Measurements from ENCODE around the gene SYNPO. TPM values are rescaled to one million over a fixed set of nuclear protein-coding genes. Genes with fewer than 3 reads are reported as not detected.

SYNPO gene
- total RNA-seq, 1 donor from 2014 or later, result 715 TPM

DNA sequence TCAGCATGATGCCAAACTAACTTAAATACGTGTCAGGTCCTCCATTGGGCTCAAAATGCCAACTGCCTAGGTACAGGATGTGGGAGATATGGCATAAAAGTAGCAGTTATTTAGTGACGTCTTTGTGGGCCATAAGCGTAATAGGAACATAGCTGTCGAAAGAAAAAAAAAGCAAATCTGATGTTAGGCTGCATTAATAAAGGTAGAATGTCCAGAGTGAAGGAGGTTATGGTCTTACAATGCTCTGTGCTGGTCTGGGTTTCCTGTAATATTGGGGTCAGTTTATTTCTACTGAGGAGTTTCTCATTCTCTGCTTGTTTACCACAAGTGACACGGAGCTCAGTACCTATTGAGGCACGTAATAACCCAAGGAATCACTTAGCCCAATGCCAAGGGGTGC is 33.4 kb upstream of the SYNPO start:
- Histone ChIP-seq H3K27ac (replicated peaks) (peak overlapping the region; percentile 90), H3K9me3 (replicated peaks) (no peaks in the 10 kb centered on the region), H3K4me1 (peaks cover 82% of the 10 kb centered on the region), H3K36me3 (no peaks in the 10 kb centered on the region), H3K27me3 (ENCODE audit: low read depth) (no peaks in the 10 kb centered on the region), H3K4me3 (no peak overlapping the region)
- intact Hi-C loops (cut with micrococcal nuclease), result no loop called here
- TF ChIP-seq, protein P1, sequence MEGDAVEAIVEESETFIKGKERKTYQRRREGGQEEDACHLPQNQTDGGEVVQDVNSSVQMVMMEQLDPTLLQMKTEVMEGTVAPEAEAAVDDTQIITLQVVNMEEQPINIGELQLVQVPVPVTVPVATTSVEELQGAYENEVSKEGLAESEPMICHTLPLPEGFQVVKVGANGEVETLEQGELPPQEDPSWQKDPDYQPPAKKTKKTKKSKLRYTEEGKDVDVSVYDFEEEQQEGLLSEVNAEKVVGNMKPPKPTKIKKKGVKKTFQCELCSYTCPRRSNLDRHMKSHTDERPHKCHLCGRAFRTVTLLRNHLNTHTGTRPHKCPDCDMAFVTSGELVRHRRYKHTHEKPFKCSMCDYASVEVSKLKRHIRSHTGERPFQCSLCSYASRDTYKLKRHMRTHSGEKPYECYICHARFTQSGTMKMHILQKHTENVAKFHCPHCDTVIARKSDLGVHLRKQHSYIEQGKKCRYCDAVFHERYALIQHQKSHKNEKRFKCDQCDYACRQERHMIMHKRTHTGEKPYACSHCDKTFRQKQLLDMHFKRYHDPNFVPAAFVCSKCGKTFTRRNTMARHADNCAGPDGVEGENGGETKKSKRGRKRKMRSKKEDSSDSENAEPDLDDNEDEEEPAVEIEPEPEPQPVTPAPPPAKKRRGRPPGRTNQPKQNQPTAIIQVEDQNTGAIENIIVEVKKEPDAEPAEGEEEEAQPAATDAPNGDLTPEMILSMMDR (IDR thresholded peaks at IDR 0.05; ENCODE audit: borderline replicate concordance), result no peak
- no peak for DNase-seq

DNA sequence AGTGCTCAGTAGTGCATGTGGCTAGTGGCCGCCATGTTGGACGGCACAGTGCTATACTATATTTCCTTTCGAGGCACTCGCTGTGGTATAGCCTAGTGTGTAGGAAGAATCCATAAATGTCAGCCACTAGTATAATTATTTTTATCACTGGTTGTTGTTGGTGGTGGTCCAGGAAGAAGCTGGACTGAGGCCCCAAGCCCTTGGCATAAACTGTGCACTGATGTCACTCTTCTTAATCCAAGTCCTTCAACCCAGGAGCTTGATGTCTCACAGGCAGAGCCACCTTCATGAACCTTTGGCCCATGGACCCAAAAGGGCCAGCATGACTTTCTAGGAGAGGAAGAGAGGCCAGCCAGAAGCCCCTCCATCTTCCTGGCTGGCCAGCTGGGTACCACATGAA is 32.5 kb upstream of the SYNPO start:
- H3K9me3 ChIP-seq (replicated peaks), result no peaks in the 10 kb centered on the region
- TF ChIP-seq, protein P1 (IDR thresholded peaks at IDR 0.05; ENCODE audit: borderline replicate concordance), result no peak
- H3K27me3 ChIP-seq (ENCODE audit: low read depth), result no peaks in the 10 kb centered on the region
- peak overlapping the region; percentile 99 for H3K27ac ChIP-seq (replicated peaks)
- no peaks in the 10 kb centered on the region for H3K36me3 ChIP-seq
- H3K4me3 ChIP-seq, result no peak overlapping the region
- no peak for DNase-seq
- intact Hi-C loops (cut with micrococcal nuclease), result no loop called here
- H3K4me1 ChIP-seq, result peaks cover 83% of the 10 kb centered on the region

DNA sequence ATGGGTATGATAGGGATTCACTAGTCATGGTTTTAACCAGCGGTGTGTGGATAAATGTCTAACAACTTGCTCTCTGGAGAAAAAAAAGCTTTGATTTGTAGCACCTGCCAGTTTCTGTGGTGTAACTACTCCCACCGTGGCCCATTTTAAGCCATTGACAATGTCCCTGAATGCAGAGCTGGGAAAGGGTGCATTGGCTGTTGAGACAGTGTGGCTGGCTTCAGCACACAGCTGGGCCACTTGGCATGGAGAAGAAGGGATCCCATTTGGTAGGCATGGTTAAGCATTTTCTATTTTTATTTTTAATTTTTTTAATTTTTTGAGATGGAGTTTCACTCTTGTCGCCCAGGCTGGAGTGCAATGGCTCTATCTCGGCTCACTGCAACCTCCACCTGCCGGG is 31.5 kb upstream of the SYNPO start:
- TF ChIP-seq, protein P1 (IDR thresholded peaks at IDR 0.05; ENCODE audit: borderline replicate concordance), result no peak
- Histone ChIP-seq H3K4me1 (peaks cover 83% of the 10 kb centered on the region), H3K27ac (replicated peaks) (peak overlapping the region; percentile 99), H3K27me3 (ENCODE audit: low read depth) (no peaks in the 10 kb centered on the region), H3K4me3 (no peak overlapping the region), H3K36me3 (no peaks in the 10 kb centered on the region), H3K9me3 (replicated peaks) (no peaks in the 10 kb centered on the region)
- intact Hi-C loops (cut with micrococcal nuclease), result no loop called here
- no peak for DNase-seq

DNA sequence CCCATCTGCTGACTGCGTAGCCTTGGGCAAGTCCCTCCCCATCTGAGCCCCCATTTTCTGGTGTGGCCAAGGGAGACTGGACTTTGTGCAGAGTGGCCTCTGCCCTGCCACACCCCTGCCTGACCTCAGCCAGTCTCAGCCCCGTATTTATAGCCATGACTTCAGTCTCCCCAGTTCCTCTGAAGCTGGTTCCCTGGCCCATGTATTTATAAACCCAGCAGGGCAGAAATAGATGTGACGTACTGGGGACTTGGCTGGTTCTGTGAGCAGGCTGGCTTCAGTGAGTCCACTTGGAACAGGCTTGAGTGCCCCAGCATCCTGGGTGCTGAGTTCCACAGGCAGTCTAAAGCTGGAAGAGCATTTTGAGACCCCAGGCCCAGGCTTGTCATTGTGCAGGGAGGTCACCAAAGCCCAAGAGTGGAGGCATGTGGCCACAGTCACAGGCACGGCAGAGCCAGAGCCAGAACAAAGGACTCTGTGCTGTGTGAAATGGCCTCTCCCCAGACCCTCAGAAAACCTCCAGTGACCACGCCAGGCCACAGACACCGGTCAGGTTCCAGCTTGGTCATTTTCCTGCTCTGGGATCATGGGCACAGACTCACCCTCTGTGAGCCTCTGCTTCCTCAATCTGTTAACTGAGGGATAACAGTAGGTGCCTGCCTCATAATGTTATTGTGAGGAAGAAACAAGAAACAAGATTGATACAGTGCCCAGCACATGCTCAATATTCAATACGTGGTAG is 30.4 kb upstream of the SYNPO start:
- peak; percentile 65 for DNase-seq
- no peaks in the 10 kb centered on the region for H3K27me3 ChIP-seq (ENCODE audit: low read depth)
- TF ChIP-seq, protein P1 (IDR thresholded peaks at IDR 0.05; ENCODE audit: borderline replicate concordance), result no peak
- no peaks in the 10 kb centered on the region for H3K9me3 ChIP-seq (replicated peaks)
- intact Hi-C loops (cut with micrococcal nuclease), result no loop called here
- H3K36me3 ChIP-seq, result no peaks in the 10 kb centered on the region
- H3K4me3 ChIP-seq, result peak overlapping the region; percentile 26
- H3K4me1 ChIP-seq, result peaks cover 83% of the 10 kb centered on the region
- H3K27ac ChIP-seq (replicated peaks), result peak overlapping the region; percentile 99

DNA sequence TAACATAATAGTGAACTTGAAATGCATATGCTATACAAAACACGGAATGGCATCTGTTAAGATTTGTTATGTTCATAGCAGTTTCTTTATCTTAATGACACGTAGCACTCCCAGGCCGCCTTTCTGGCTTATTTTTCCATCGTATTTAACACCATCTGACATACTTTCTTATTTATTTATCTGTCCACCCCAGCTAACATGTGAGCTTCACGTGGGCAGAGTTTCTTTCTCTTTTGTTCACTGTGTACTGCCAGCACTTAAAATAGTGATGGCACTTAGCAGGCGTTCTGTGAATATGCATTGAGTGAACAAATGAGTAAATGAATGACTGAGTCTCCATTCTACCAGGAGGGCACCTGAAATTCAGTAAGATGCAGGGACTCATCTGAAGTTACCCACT is 29.4 kb upstream of the SYNPO start:
- TF ChIP-seq, protein P1 (IDR thresholded peaks at IDR 0.05; ENCODE audit: borderline replicate concordance), result no peak
- no peak for DNase-seq
- intact Hi-C loops (cut with micrococcal nuclease), result no loop called here
- H3K27ac ChIP-seq (replicated peaks), result peak overlapping the region; percentile 99
- H3K9me3 ChIP-seq (replicated peaks), result no peaks in the 10 kb centered on the region
- no peaks in the 10 kb centered on the region for H3K27me3 ChIP-seq (ENCODE audit: low read depth)
- H3K4me1 ChIP-seq, result peaks cover 83% of the 10 kb centered on the region
- no peaks in the 10 kb centered on the region for H3K36me3 ChIP-seq
- no peak overlapping the region for H3K4me3 ChIP-seq

Measured in left ventricle myocardium inferior (tissue), 1 donor.